Heart left ventricle (tissue), 16 donors: ENCODE results near the gene GAN. TPM values are rescaled to one million over a fixed set of nuclear protein-coding genes. Genes with fewer than 3 reads are reported as not detected.

Experiments
- ATAC-seq, 4 donors: fragments of 200-7000 bp; cut with Tn5 transposase; one replicate each; pipeline ENCODE4 v1.9.1; 2020 to 2022; ENCODE audit warnings: moderate library complexity in 4 of 4, mild to moderate bottlenecking in 3 of 4, moderate number of reproducible peaks in 1 of 4
- DNase-seq, 5 donors: peaks; one replicate each; pipeline ENCODE4 v3.0.0-alpha.2; 2020
- H3K27ac ChIP-seq, 12 donors: fragments of 200-600 bp; sonication (generic) in 4 of 12; one replicate each; pipeline versions ENCODE4 v1.5.0 to v1.8.0; 2016 to 2022; ENCODE audit warnings: mild to moderate bottlenecking in 2 of 12
- H3K27me3 ChIP-seq, 9 donors: fragments of 200-600 bp; sonication (generic) in 2 of 9; one replicate each; pipeline versions ENCODE4 v1.5.1 to v1.8.0; 2016 to 2022; ENCODE audit warnings: mild to moderate bottlenecking in 3 of 9
- H3K36me3 ChIP-seq, 9 donors: fragments of 200-600 bp; sonication (generic) in 2 of 9; one replicate each; pipeline versions ENCODE4 v1.5.0 to v1.8.0; 2018 to 2022; ENCODE audit warnings: mild to moderate bottlenecking in 2 of 9
- H3K4me1 ChIP-seq, 12 donors: fragments of 200-600 bp; sonication (generic) in 4 of 12; one replicate each; pipeline versions ENCODE4 v1.5.0 to v1.8.0; 2016 to 2022; ENCODE audit warnings: mild to moderate bottlenecking in 3 of 12
- H3K4me3 ChIP-seq, 12 donors: fragments of 200-600 bp; sonication (generic) in 4 of 12; one replicate each; pipeline versions ENCODE4 v1.5.0 to v1.8.0; 2017 to 2022; ENCODE audit warnings: mild to moderate bottlenecking in 9 of 12, moderate library complexity in 4 of 12
- H3K9me3 ChIP-seq, 12 donors: fragments of 200-600 bp; sonication (generic) in 4 of 12; one replicate each; pipeline versions ENCODE4 v1.5.0 to v1.8.0; 2016 to 2022; ENCODE audit warnings: mild to moderate bottlenecking in 1 of 12
- CTCF ChIP-seq, 12 donors: fragments of 200-600 bp; sonication (generic) in 4 of 12; IDR thresholded peaks; one replicate each; pipeline versions ENCODE4 v1.5.0 to v1.8.0; 2018 to 2022; ENCODE audit warnings: antibody characterized with exemption in 12 of 12, mild to moderate bottlenecking in 5 of 12
- POLR2A ChIP-seq, 2 donors: fragments of 450-650 bp; IDR thresholded peaks; one replicate each; pipeline ENCODE4 v1.6.1; 2017; ENCODE audit warnings: antibody characterized with exemption in 2 of 2, mild to moderate bottlenecking in 2 of 2, moderate library complexity in 2 of 2
- WGBS, 4 donors: extraction: QIAGEN DNeasy Blood & Tissue Kit in 2 of 4; methylation state at CpG; one replicate each; pipeline versions ENCODE4 v1.1.5 to v1.1.7; 2013 to 2018; 5-methylcytosine and 5-hydroxymethylcytosine counted together
- intact Hi-C, 10 donors: fragments of 100-400 bp; cut with DNase I; formaldehyde crosslinking; loops; one replicate each; pipeline versions ENCODE4 v1.11.1 to v1.14.2; 2022
- polyA plus RNA-seq, 2 donors: library from polyadenylated mRNA; stranded (reverse); fragments of 200-250 nt; gene quantifications; one replicate each; pipeline ENCODE4 v1.2.3, GENCODE V29; 2013
- total RNA-seq, 9 donors: library from RNA; depleted of rRNA in 2 of 9; stranded (reverse); fragments of >200 nt in 2 of 9; fragmentation: NEBNext Ultra II Directional in 3 of 9; extraction: Animal tissue kit (Norgen Biotek cat#: 25700) in 3 of 9; gene quantifications; one replicate each; pipeline versions ENCODE4 v1.1.0 to v1.2.4, GENCODE V29; 2016 to 2023
- donor health status: ischemic (EF 13 %, LVEDD 7.1; RV severe dilation, severe dysfunction).
- donor health status: healthy with polysubstance abuse.
- donor health status: DM: no; HTN: yes; CAD: no.
- donor health status: DM: no; HTN: no; CAD: no.
- donor health status: ischemic (EF 25% LVEDD 6.9; RV normal size, moderate dysfunction).
- donor health status: ischemic (EF 25% LVEDD 5.7; RV mildly dilated, moderate dysfunction).
- donor health status: healthy.
- donor health status: DM: yes; HTN: yes; CAD: no.
- donor health status: ischemic (EF 35%, LVEDD 5.7; RV mildly dilated, moderate dysfunction).
- donor health status: nonischemic (EF 11% LVEDD 7.7; RV severe dilation, severe dysfunction).
- donor health status: DM: yes; HTN: yes; CAD: no.
- donor health status: PGD.
- donor health status: ischemic (EF 29% LVEDD 5.4; RV normal size, mild dysfunction).
- donor health status: nonischemic (EF 23%, LVEDD 6.1; RV moderate dilation, normal function).

Gene GAN
- total and polyA plus RNA-seq, 11 donors, result 1.6 to 17.7 (median 11.5) TPM

GRCh38 chr16:81311762-81312161 lies 3.0 kb upstream of the GAN start:
- no peak for TF ChIP-seq CTCF (IDR thresholded peaks at IDR 0.05)
- Histone ChIP-seq H3K27me3 (no peaks in the 10 kb centered on the region), H3K9me3 (no peaks in the 10 kb centered on the region), H3K36me3 (no peaks in the 10 kb centered on the region), H3K4me3 (no peak overlapping the region), H3K27ac (no peak overlapping the region), H3K4me1 (peaks cover 0 to 27% (median 17%) of the 10 kb centered on the region in 12 donors)
- intact Hi-C loops, result loop anchor here in 7 of 10 donors (5.0 to 10.0 kb wide), 6 partner anchors 44 to 277 kb away; partner anchors contain the start of genes ATMIN (in 1 of the 7) and GCSH (in 1 of the 7)
- DNase-seq, result no peak
- ATAC-seq, result no peak

DNA sequence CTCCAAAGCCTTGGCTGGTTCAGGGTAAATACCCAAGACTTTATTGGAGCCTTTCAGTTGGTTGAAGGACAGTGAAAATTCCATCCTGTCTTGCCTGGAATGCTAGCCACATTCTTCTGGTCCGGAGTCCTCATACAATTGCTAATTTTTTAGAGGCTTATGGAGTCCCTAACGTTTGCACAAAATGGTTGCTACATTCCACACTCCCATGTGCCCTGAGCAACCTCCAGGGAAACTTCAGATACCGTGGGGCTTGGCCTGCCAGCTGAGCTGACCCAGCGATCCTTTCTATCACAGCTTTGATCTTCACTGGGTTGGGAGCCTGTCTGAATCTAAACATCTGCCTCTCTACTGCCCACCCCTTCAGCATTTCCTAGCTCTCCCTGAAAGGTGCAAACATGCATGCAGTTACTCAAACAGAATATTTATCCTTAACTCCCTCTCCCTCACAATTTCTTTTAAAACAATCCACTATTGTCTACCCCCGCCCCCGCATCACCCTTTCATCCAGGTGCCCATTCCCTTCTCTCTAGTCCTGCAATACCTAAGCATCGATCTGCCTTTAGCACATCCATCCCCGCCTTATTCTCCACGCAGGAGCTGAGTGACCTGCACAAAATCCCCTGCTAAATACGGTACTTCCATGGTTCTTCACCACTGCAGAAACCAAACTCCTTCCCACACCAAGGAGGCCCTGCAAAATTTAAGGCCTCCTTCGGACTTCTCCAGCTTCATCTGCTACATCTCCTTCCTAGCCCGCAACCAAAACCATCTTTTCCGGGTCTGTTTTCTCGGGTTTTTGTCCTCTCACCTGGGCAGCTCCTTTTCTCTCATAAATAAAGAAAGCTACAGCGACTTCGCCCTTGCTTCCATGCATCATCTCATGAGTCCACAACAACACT lies 810 bp upstream of the GAN start:
- H3K27me3 ChIP-seq, result no peaks in the 10 kb centered on the region
- DNase-seq, result no peak
- no peak for ATAC-seq
- H3K27ac ChIP-seq, result peak overlapping the region in 11 of 12 donors; percentile 5 to 96 (median 87)
- H3K9me3 ChIP-seq, result no peaks in the 10 kb centered on the region
- 3 to 4% (median 4%) methylated on average over 16 of the region's 16 CpGs for WGBS, 4 donors
- TF ChIP-seq POLR2A (IDR thresholded peaks at IDR 0.05) (no peak), CTCF (IDR thresholded peaks at IDR 0.05) (no peak)
- intact Hi-C loops, result loop anchor here in 7 of 10 donors (2.0 to 10.0 kb wide), 7 partner anchors 47 to 279 kb away; partner anchors contain the start of genes ATMIN (in 1 of the 7) and GCSH (in 1 of the 7)
- H3K36me3 ChIP-seq, result no peaks in the 10 kb centered on the region
- H3K4me1 ChIP-seq, result peaks cover 0 to 33% (median 19%) of the 10 kb centered on the region in 12 donors
- peak overlapping the region; percentile 56 to 94 (median 89) for H3K4me3 ChIP-seq

GRCh38 chr16:81315271-81316175 lies 761 bp downstream of the GAN start:
- peak; percentile 51 to 77 (median 65) for DNase-seq
- Histone ChIP-seq H3K36me3 (no peaks in the 10 kb centered on the region), H3K4me1 (peaks cover 0 to 45% (median 22%) of the 10 kb centered on the region in 12 donors), H3K4me3 (peak overlapping the region; percentile 56 to 94 (median 89)), H3K27ac (peak overlapping the region; percentile 64 to 96 (median 88)), H3K9me3 (no peaks in the 10 kb centered on the region), H3K27me3 (no peaks in the 10 kb centered on the region)
- 1 to 2% (median 1%) methylated on average over 18 to 88 of the region's 88 CpGs for WGBS, 4 donors
- intact Hi-C loops, result loop anchor here in 6 of 10 donors (2.0 to 10.0 kb wide), 5 partner anchors 49 to 281 kb away; partner anchors contain the start of genes ATMIN (in 1 of the 6) and GCSH (in 1 of the 6)
- TF ChIP-seq CTCF (IDR thresholded peaks at IDR 0.05) (peak in 4 of 12 donors; percentile 6 to 15 (median 10)), POLR2A (IDR thresholded peaks at IDR 0.05) (no peak)
- ATAC-seq, result peak in 3 of 4 donors; percentile 54 to 70 (median 59)
